Left lung (tissue), 10 donors: ENCODE measurements around the gene FAAH. TPM values are rescaled to one million over a fixed set of nuclear protein-coding genes. Genes with fewer than 3 reads are reported as not detected.

Experiments used
- ATAC-seq: fragments of 200-7000 bp; cut with Tn5 transposase; one replicate; pipeline ENCODE4 v1.9.1; 2020; ENCODE audit warnings: moderate library complexity
- DNase-seq, 4 donors: peaks; one replicate each; pipeline ENCODE4 v3.0.0-alpha.2; 2013 to 2020
- H3K27ac ChIP-seq, 2 donors: fragments of 200-600 bp; sonication (generic) in 1 of 2; one replicate each; pipeline versions ENCODE4 v1.5.0 to v1.8.0; 2020 to 2021
- H3K27me3 ChIP-seq, 2 donors: fragments of 200-600 bp; sonication (generic) in 1 of 2; one replicate each; pipeline versions ENCODE4 v1.5.0 to v1.8.0; 2020 to 2021
- H3K36me3 ChIP-seq, 2 donors: fragments of 200-600 bp; sonication (generic) in 1 of 2; one replicate each; pipeline versions ENCODE4 v1.5.0 to v1.8.0; 2020 to 2021
- H3K4me1 ChIP-seq, 2 donors: fragments of 200-600 bp; one replicate each; pipeline ENCODE4 v1.8.0; 2021
- H3K4me3 ChIP-seq, 2 donors: fragments of 200-600 bp; sonication (generic) in 1 of 2; one replicate each; pipeline versions ENCODE4 v1.5.0 to v1.8.0; 2020 to 2021; ENCODE audit warnings: mild to moderate bottlenecking in 1 of 2
- H3K9me3 ChIP-seq, 2 donors: fragments of 200-600 bp; sonication (generic) in 1 of 2; one replicate each; pipeline versions ENCODE4 v1.5.0 to v1.8.0; 2020 to 2021
- intact Hi-C, 2 donors: fragments of 100-400 bp; cut with DNase I; formaldehyde crosslinking; loops; one replicate each; pipeline versions ENCODE4 v1.11.2 to v1.14.2; 2022
- polyA plus RNA-seq, 6 donors: library from polyadenylated mRNA; unstranded; fragments of 120-200 nt; gene quantifications; one replicate each; pipeline ENCODE4 v1.2.1, GENCODE V29; 2013; ENCODE audit not compliant: insufficient read length in 6 of 6
- total RNA-seq, 2 donors: library from RNA; stranded (reverse); fragmentation: NEBNext Ultra II Directional; extraction: Animal tissue kit (Norgen Biotek cat#: 25700); gene quantifications; one replicate each; pipeline ENCODE4 v1.2.1, GENCODE V29; 2021
- TF ChIP-seq, protein P1 (sequence below), 2 donors: fragments of 200-600 bp; sonication (generic) in 1 of 2; IDR thresholded peaks; one replicate each; pipeline versions ENCODE4 v1.5.0 to v1.8.0; 2021; ENCODE audit warnings: antibody characterized with exemption in 2 of 2
- donor health status: DM: no; HTN: yes; CAD: no.
- donor health status: DM: no; HTN: no; CAD: no.

FAAH gene
- total and polyA plus RNA-seq, 8 donors = 16.3 to 26.7 (median 23.5) TPM

DNA sequence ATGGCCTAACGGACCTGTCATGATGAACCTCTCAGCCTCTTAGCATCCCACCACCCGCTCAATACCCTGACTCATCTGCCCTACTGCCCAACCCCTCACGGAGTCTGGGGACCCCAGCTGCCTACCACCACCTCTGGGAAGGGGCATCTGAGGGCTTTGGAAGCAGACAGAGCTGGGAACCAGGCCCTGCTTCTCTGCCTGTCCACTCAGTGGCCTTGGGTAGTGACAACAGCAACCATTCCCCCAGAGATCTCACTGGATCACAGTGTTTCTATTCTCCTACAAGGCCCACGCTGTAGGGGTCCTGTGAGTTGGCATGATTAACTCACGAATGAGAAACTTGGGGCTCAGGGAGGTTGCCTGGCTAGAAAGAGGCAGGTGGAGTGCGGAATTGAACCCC, 63.1 kb downstream of the FAAH start:
- Histone ChIP-seq H3K27ac (no peak overlapping the region), H3K4me3 (no peak overlapping the region), H3K9me3 (no peaks in the 10 kb centered on the region), H3K36me3 (no peaks in the 10 kb centered on the region), H3K4me1 (no peaks in the 10 kb centered on the region), H3K27me3 (peaks cover 0 to 79% of the 10 kb centered on the region in 2 donors)
- intact Hi-C loops = no loop called here
- TF ChIP-seq, protein P1, sequence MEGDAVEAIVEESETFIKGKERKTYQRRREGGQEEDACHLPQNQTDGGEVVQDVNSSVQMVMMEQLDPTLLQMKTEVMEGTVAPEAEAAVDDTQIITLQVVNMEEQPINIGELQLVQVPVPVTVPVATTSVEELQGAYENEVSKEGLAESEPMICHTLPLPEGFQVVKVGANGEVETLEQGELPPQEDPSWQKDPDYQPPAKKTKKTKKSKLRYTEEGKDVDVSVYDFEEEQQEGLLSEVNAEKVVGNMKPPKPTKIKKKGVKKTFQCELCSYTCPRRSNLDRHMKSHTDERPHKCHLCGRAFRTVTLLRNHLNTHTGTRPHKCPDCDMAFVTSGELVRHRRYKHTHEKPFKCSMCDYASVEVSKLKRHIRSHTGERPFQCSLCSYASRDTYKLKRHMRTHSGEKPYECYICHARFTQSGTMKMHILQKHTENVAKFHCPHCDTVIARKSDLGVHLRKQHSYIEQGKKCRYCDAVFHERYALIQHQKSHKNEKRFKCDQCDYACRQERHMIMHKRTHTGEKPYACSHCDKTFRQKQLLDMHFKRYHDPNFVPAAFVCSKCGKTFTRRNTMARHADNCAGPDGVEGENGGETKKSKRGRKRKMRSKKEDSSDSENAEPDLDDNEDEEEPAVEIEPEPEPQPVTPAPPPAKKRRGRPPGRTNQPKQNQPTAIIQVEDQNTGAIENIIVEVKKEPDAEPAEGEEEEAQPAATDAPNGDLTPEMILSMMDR (IDR thresholded peaks at IDR 0.05) = no peak
- DNase-seq (no peak), ATAC-seq (no peak)

DNA sequence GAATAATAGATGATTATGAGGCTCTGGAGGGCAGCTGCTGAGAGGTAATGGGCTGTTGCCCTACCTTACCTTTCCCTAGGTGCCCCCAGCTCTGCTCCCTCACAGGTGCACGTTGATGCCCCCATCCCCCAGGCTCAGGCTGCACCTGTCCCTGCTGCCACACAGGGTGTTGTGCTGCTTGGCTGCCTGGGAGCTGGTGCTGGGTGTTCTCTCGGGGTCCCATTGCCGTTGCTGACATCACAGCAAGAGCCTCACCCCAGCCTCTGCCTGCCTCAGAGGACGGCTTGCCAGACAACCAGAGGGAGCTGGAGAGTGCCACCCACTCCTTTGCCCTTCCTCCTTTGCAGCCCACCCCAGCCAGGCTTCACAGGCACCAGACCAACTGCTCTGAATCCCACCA, 64.1 kb downstream of the FAAH start:
- Histone ChIP-seq H3K36me3 (no peaks in the 10 kb centered on the region), H3K4me3 (no peak overlapping the region), H3K4me1 (no peaks in the 10 kb centered on the region), H3K27me3 (peaks cover 0 to 76% of the 10 kb centered on the region in 2 donors), H3K27ac (no peak overlapping the region), H3K9me3 (no peaks in the 10 kb centered on the region)
- TF ChIP-seq, protein P1 (IDR thresholded peaks at IDR 0.05) = no peak
- DNase-seq (no peak), ATAC-seq (no peak)
- intact Hi-C loops = no loop called here

DNA sequence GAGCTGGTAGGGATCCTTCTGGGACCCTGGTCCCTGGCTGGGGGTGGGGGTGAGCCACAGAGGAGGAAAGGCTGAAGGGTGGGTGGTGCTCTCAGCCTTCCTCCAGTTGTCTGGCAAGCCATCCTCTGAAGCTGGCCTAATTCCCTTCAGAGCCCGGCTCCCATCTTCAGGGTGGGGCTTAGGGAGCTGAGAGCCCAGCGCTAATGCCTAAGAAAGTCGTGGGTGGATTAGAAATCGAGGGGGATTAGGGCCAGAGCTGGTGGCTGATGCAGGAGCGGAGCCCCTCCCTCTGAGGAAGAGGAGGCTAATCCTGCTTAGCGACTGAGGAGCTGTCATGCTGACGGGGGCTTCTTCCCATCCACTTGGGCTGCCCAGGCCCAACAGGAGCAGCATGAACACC, 64.7 kb downstream of the FAAH start:
- Histone ChIP-seq H3K27ac (no peak overlapping the region), H3K4me1 (no peaks in the 10 kb centered on the region), H3K4me3 (no peak overlapping the region), H3K36me3 (no peaks in the 10 kb centered on the region), H3K27me3 (peaks cover 0 to 74% of the 10 kb centered on the region in 2 donors), H3K9me3 (no peaks in the 10 kb centered on the region)
- no peak for DNase-seq
- TF ChIP-seq, protein P1 (IDR thresholded peaks at IDR 0.05) = no peak
- ATAC-seq = no peak
- intact Hi-C loops = no loop called here

DNA sequence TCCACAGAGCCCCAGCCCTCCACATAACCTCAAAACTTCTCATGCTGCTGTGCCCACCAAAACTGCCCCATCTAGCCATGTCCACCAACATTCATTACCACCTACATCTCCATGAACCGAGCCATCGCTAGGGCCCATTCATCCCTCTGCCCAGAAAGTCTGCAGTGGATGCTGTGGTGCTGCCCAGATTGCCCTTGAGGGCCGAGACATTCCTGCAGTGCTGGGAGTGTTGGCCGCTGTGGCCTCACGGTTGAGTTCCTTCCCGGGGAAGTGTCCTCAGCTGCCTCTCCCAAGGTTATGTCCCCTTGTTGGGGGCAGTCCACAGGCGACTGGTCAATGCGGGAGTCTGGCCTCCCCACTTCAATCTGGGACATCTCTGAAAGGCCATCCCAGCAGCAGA, 65.2 kb downstream of the FAAH start:
- H3K27me3 ChIP-seq = peaks cover 0 to 74% of the 10 kb centered on the region in 2 donors
- H3K4me1 ChIP-seq = no peaks in the 10 kb centered on the region
- H3K36me3 ChIP-seq = no peaks in the 10 kb centered on the region
- H3K27ac ChIP-seq = no peak overlapping the region
- TF ChIP-seq, protein P1 (IDR thresholded peaks at IDR 0.05) = no peak
- H3K4me3 ChIP-seq = no peak overlapping the region
- intact Hi-C loops = no loop called here
- ATAC-seq (no peak), DNase-seq (no peak)
- no peaks in the 10 kb centered on the region for H3K9me3 ChIP-seq

DNA sequence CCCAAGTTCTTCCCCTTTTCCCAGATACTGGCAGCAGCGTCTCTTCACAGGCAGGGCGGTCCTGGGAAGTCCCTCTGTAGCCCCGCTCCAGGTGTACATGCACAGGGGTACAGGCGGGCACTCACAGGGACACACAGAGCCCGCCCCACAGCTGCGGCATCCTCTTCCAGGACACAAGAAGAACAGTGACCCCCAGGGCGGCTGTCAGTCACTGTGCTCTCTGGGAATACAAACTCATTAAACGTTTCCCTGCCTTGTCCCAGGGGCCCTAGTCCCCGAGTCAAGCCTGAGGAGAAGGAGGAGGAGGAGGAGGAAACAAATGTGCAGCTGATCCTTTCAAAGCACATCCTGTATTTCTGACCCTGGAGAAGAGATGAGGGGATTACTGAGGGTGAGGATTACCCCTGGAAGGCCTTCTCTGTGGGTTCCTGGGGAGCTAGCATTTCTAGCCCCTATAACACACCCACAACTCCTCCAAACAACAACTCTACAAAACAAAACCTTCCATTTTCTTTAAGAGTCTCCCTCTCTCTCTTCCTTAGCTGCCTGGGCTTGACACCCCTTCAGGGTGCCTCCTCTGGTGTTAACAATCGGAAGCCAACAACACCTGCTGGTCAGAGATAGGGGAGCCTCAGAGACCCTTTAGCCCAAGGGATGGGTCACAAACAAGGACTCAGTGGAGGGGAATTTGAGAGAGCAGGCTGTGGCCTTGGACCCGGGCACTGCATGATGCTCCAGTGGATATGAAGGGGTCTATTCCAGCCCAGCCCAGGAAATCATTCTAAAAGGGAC, 67.1 kb downstream of the FAAH start:
- H3K4me3 ChIP-seq = no peak overlapping the region
- H3K9me3 ChIP-seq = no peaks in the 10 kb centered on the region
- no peaks in the 10 kb centered on the region for H3K36me3 ChIP-seq
- TF ChIP-seq, protein P1 (IDR thresholded peaks at IDR 0.05) = no peak
- H3K27ac ChIP-seq = no peak overlapping the region
- peaks cover 0 to 76% of the 10 kb centered on the region in 2 donors for H3K27me3 ChIP-seq
- no peak for DNase-seq
- peaks cover 0 to 2% of the 10 kb centered on the region in 2 donors for H3K4me1 ChIP-seq
- no peak for ATAC-seq
- intact Hi-C loops = no loop called here
